Neural cell (in vitro differentiated cells): Measurements from ENCODE around the gene VSIR. TPM values are rescaled to one million over a fixed set of nuclear protein-coding genes. Genes with fewer than 3 reads are reported as not detected.

Experiments
- H2AFZ ChIP-seq: fragments of 200-600, 300-800 bp; sonication (generic), shearing (Covaris generic); 2 replicates; pipeline ENCODE4 v1.6.0; 2014; ENCODE audit warnings: low read depth, mild to moderate bottlenecking, antibody characterized with exemption, low read length, moderate library complexity
- H3F3A ChIP-seq: fragments of 200-600 bp; shearing (Covaris generic); 2 replicates; pipeline ENCODE4 v1.6.1; 2016; ENCODE audit warnings: mild to moderate bottlenecking, moderate library complexity, mixed read lengths, antibody characterized with exemption, low read length; ENCODE audit not compliant: insufficient read depth, poor library complexity, severe bottlenecking
- H3K27ac ChIP-seq: fragments of 200-600, 300-800 bp; sonication (generic), shearing (Covaris generic); 2 replicates; pipeline ENCODE4 v1.5.1; 2014; ENCODE audit warnings: mild to moderate bottlenecking, low read length, moderate library complexity
- H3K27me3 ChIP-seq: fragments of 300-800, 200-600 bp; sonication (generic), shearing (Covaris generic); 2 replicates; pipeline ENCODE4 v1.6.0; 2014; ENCODE audit warnings: mild to moderate bottlenecking, low read depth, low read length, moderate library complexity; ENCODE audit not compliant: insufficient read depth
- H3K36me3 ChIP-seq: fragments of 300-800, 200-600 bp; sonication (generic), shearing (Covaris generic); 2 replicates; pipeline ENCODE4 v1.5.1; 2014; ENCODE audit warnings: mild to moderate bottlenecking, antibody characterized with exemption, low read length, moderate library complexity; ENCODE audit not compliant: insufficient read depth
- H3K4me2 ChIP-seq: fragments of 300-800, 200-600 bp; sonication (generic), shearing (Covaris generic); 2 replicates; pipeline ENCODE4 v1.6.0; 2014; ENCODE audit warnings: mild to moderate bottlenecking, low read length
- H3K4me3 ChIP-seq: fragments of 300-800, 200-600 bp; sonication (generic), shearing (Covaris generic); 2 replicates; pipeline ENCODE4 v1.5.1; 2014; ENCODE audit warnings: mild to moderate bottlenecking, low read length, moderate library complexity
- H3K79me2 ChIP-seq: fragments of 200-600 bp; shearing (Covaris generic); replicated peaks from 2 replicates; pipeline ENCODE4 v1.6.0; 2014; ENCODE audit warnings: mild to moderate bottlenecking, low read length, moderate library complexity; ENCODE audit not compliant: insufficient read depth
- H3K9ac ChIP-seq: fragments of 300-800, 200-600 bp; sonication (generic), shearing (Covaris generic); 2 replicates; pipeline ENCODE4 v1.6.1; 2016; ENCODE audit warnings: mild to moderate bottlenecking, low read length, mixed read lengths
- H3K9me2 ChIP-seq: fragments of 200-600 bp; shearing (Covaris generic); 2 replicates; pipeline ENCODE4 v1.6.1; 2016; ENCODE audit warnings: mild to moderate bottlenecking, low read length, mixed read lengths; ENCODE audit not compliant: insufficient read depth
- H3K9me3 ChIP-seq: fragments of 200-600, 300-800 bp; sonication (generic), shearing (Covaris generic); 2 replicates; pipeline ENCODE4 v1.6.1; 2016; ENCODE audit warnings: mild to moderate bottlenecking, mixed run types, low read length, moderate library complexity, mixed read lengths
- H4K20me1 ChIP-seq: fragments of 200-600 bp; shearing (Covaris generic); 2 replicates; pipeline ENCODE4 v1.6.1; 2016; ENCODE audit warnings: mild to moderate bottlenecking, mixed run types; ENCODE audit not compliant: insufficient read depth
- CTCF ChIP-seq: fragments of 450-650 bp; IDR thresholded peaks from 2 replicates; pipeline ENCODE4 v1.5.1; 2014; ENCODE audit warnings: antibody characterized with exemption, mild to moderate bottlenecking, moderate library complexity; ENCODE audit not compliant: poor library complexity, severe bottlenecking
- EP300 ChIP-seq: fragments of 450-650 bp; conservative IDR thresholded peaks from 2 replicates; pipeline ENCODE4 v1.6.1; 2014; ENCODE audit warnings: antibody characterized with exemption, mild to moderate bottlenecking, moderate library complexity; ENCODE audit not compliant: poor library complexity, severe bottlenecking
- EZH2 ChIP-seq: fragments of 200-600, 300-800 bp; shearing (Covaris generic), sonication (generic); IDR thresholded peaks from 2 replicates; pipeline ENCODE4 v1.6.1; 2014; ENCODE audit warnings: antibody characterized with exemption, low read length, borderline replicate concordance, mild to moderate bottlenecking; ENCODE audit not compliant: insufficient read depth, poor library complexity, severe bottlenecking
- MXI1 ChIP-seq: fragments of 450-650 bp; conservative IDR thresholded peaks from 2 replicates; pipeline ENCODE4 v1.6.1; 2014; ENCODE audit warnings: antibody characterized with exemption, mild to moderate bottlenecking; ENCODE audit not compliant: poor library complexity, severe bottlenecking
- POLR2AphosphoS5 ChIP-seq: IDR thresholded peaks from 2 replicates; pipeline ENCODE4 v1.6.1; 2012
- RAD21 ChIP-seq: fragments of 450-650 bp; conservative IDR thresholded peaks from 2 replicates; pipeline ENCODE4 v1.6.1; 2014; ENCODE audit warnings: antibody characterized with exemption, mild to moderate bottlenecking, moderate library complexity
- SMC3 ChIP-seq: fragments of 450-650 bp; conservative IDR thresholded peaks from 2 replicates; pipeline ENCODE4 v1.6.1; 2014; ENCODE audit warnings: antibody characterized with exemption, mild to moderate bottlenecking, moderate library complexity; ENCODE audit not compliant: poor library complexity
- TAF1 ChIP-seq: IDR thresholded peaks from 2 replicates; pipeline ENCODE4 v1.6.1; 2012; ENCODE audit warnings: low read depth
- polyA plus RNA-seq: library from polyadenylated mRNA; depleted of rRNA; stranded (reverse); fragments of >200 nt; gene quantifications from 2 replicates; pipeline ENCODE4 v1.2.3, GENCODE V29; 2014
- TF ChIP-seq, protein P1 (sequence below): IDR thresholded peaks from 2 replicates; pipeline ENCODE4 v1.6.1; 2012; ENCODE audit warnings: borderline replicate concordance

Gene VSIR
- polyA plus RNA-seq, 1 donor from 2014 or later, result not detected

DNA sequence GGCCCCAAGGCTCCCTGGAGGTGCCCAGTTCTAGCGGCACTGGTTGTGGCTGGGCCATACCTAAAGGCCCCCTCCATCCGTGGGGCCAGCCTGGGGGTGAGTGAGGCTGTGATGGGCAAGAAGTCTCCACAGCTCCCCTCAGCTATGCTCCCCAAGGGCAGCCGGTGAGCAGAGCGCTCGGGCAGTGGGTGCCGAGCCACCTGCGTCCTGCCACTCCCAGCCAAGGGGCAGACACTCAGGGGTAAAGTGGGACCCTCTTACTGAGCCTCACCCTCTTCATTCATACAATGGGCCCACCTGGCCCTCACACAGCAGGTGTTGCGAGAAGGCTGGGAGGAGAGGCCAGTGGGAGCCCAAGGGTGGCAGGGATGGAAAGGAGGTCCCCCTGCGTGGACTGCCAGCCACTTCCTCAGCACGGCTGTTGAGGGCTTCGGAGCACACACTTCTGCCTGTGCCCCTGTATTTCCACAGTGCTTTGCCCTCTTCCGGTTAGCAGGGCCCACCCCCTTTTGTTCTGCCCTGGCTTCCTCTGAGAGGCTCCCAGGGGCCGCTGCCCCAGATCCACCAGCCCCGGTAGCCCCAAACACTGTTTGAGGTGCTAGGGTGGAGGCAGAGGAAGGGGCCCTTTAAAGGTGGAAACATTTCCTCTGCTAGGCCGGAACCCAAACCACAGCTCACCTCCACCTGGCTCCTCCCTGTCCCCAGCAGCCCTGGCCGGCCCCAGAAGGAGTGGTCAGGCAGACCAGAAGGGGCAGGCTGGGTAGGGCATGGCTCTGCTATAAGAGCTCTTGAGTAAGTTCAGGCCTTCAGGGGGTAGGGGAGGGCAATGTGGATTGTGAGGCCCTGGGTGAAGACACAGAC is 37.4 kb downstream of the VSIR start:
- TF ChIP-seq, protein P1, sequence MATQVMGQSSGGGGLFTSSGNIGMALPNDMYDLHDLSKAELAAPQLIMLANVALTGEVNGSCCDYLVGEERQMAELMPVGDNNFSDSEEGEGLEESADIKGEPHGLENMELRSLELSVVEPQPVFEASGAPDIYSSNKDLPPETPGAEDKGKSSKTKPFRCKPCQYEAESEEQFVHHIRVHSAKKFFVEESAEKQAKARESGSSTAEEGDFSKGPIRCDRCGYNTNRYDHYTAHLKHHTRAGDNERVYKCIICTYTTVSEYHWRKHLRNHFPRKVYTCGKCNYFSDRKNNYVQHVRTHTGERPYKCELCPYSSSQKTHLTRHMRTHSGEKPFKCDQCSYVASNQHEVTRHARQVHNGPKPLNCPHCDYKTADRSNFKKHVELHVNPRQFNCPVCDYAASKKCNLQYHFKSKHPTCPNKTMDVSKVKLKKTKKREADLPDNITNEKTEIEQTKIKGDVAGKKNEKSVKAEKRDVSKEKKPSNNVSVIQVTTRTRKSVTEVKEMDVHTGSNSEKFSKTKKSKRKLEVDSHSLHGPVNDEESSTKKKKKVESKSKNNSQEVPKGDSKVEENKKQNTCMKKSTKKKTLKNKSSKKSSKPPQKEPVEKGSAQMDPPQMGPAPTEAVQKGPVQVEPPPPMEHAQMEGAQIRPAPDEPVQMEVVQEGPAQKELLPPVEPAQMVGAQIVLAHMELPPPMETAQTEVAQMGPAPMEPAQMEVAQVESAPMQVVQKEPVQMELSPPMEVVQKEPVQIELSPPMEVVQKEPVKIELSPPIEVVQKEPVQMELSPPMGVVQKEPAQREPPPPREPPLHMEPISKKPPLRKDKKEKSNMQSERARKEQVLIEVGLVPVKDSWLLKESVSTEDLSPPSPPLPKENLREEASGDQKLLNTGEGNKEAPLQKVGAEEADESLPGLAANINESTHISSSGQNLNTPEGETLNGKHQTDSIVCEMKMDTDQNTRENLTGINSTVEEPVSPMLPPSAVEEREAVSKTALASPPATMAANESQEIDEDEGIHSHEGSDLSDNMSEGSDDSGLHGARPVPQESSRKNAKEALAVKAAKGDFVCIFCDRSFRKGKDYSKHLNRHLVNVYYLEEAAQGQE, result no peak

DNA sequence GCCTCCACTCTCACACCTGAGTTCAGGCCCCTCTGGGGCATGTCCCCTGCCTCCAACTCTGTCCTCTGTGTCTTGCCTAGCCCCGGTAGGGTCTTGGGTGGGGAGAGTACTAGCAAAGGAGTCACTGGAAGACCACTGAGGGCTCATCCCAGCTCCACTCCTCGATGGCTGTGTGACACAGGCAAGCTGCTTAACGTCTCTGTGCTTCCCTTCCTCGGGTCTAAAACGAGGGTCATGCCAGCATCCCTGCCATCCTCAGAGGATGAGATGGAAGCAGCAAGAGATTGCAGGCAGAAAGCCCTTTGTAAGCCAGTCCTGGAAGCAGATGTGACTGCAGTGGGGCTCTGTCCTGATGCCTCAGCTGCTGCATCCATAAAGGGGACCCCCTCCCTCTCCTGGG is 38.5 kb downstream of the VSIR start:
- no peaks in the 10 kb centered on the region for H3K27me3 ChIP-seq
- no peaks in the 10 kb centered on the region for H4K20me1 ChIP-seq
- H3K9me2 ChIP-seq, result no peaks in the 10 kb centered on the region
- no peaks in the 10 kb centered on the region for H3K36me3 ChIP-seq
- H3K4me3 ChIP-seq, result no peak overlapping the region
- H3F3A ChIP-seq, result no peaks in the 10 kb centered on the region
- H3K4me2 ChIP-seq, result no peak overlapping the region
- no peak overlapping the region for H3K27ac ChIP-seq
- H2AFZ ChIP-seq, result no peak overlapping the region
- H3K9ac ChIP-seq, result no peak overlapping the region
- no peaks in the 10 kb centered on the region for H3K9me3 ChIP-seq
- no peaks in the 10 kb centered on the region for H3K79me2 ChIP-seq
- TF ChIP-seq, protein P1, result no peak
- no peak for TF ChIP-seq POLR2AphosphoS5
- no peak for TF ChIP-seq TAF1
- no peak for TF ChIP-seq EZH2
- no peak for TF ChIP-seq RAD21
- TF ChIP-seq EP300, result no peak
- TF ChIP-seq CTCF, result no peak
- no peak for TF ChIP-seq MXI1
- TF ChIP-seq SMC3, result no peak

More for the DNA sequence above, 37.4 kb downstream of the VSIR start:
- H4K20me1 ChIP-seq, result no peaks in the 10 kb centered on the region
- H3K36me3 ChIP-seq, result no peaks in the 10 kb centered on the region
- H3K4me3 ChIP-seq, result no peak overlapping the region
- no peaks in the 10 kb centered on the region for H3F3A ChIP-seq
- H3K79me2 ChIP-seq, result no peaks in the 10 kb centered on the region
- H3K9me3 ChIP-seq, result no peaks in the 10 kb centered on the region
- no peak overlapping the region for H3K9ac ChIP-seq
- no peak overlapping the region for H3K27ac ChIP-seq
- no peak overlapping the region for H3K4me2 ChIP-seq
- H3K9me2 ChIP-seq, result no peaks in the 10 kb centered on the region
- H2AFZ ChIP-seq, result no peak overlapping the region
- H3K27me3 ChIP-seq, result no peaks in the 10 kb centered on the region
